Activated CD8-positive, alpha-beta memory T cell treated with anti-CD3 and anti-CD28 coated beads, Interleukin-2, amount 50 U/mL, for 48 hours (primary cell): Measurements from ENCODE around the gene RAI1.

Source experiments
- DNase-seq: peaks from one replicate; pipeline ENCODE4 v3.0.0-alpha.2; 2020

RAI1 gene

DNA sequence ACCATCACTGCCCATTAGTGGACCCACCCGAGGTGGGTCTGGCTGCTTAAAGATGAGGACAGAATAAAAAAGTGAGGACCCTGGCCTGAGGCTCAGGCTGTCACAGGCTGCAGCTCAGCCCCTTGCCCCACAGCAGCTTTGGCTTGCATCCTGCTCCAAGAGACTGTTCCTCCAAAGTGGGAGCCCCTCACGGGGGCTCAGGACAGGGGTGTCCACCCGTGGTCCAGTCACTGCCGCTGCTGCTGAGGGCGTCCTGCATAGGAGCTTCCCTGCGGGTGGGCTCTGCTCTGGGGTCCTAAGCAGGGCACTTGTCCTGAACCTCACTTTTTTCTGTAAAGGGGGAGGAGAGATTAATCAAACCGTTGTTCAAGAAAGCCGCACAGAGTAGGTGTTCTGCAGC, 107.7 kb downstream of the RAI1 start:
- DNase-seq = no peak

DNA sequence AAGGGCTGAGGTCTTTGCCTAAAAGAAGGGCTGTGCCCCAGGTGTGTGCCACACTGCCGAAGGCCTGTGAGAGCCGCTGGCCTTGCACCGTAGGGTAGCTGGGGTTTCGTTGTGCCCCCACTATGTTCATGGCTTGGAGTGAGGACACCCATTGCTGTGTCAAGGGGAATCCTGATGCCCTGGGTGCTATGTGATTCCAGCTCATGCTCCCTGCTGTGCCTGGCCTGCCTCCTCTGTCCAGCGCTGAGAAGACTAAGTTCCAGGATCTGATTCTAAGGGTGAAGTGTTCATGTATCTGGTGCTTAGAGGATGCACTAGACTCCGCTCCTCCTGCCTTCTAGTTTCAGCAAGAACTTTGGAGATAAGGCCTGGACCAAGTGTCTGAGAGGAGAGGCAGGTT, 108.2 kb downstream of the RAI1 start:
- no peak for DNase-seq

- DNase-seq = no peak
Observed at GRCh38 chr17:17789828-17790636, 108.8 kb downstream of the RAI1 start.

- DNase-seq = no peak
Observed at GRCh38 chr17:17790637-17791464, 109.6 kb downstream of the RAI1 start.

GRCh38 chr17:17792037-17792550, 110.8 kb downstream of the RAI1 start:
- DNase-seq = no peak

DNA sequence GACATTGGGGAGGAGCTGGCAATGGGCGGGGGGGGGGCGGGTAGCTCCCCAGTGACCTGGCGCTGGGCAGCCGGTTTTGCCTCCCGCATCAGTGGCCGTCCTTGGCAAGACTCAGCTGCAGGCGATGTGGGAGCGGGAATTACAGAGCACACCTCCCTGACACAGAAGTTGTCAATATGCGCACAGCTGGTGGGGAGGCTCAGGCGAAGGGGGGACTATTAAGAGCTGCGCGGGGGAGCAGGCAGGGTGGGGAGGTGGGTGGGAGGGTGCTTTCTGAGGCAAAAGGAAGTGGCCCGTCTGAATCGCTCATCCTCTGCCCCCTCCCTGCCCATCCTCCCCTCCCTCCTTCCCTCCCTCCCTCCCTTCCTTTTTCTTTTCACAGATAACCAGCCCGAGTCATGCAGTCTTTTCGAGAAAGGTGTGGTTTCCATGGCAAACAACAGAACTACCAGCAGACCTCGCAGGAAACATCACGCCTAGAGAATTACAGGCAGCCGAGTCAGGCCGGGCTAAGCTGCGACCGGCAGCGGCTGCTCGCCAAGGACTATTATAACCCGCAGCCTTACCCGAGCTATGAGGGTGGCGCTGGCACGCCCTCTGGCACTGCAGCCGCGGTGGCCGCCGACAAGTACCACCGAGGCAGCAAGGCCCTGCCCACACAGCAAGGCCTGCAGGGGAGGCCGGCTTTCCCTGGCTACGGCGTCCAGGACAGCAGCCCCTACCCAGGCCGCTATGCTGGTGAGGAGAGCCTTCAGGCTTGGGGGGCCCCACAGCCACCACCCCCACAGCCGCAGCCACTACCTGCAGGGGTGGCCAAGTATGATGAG, 111.5 kb downstream of the RAI1 start:
- DNase-seq = no peak

GRCh38 chr17:17793378-17794214, 112.3 kb downstream of the RAI1 start:
- no peak for DNase-seq

- DNase-seq = no peak
Observed at GRCh38 chr17:17794382-17794781, 113.1 kb downstream of the RAI1 start.

DNA sequence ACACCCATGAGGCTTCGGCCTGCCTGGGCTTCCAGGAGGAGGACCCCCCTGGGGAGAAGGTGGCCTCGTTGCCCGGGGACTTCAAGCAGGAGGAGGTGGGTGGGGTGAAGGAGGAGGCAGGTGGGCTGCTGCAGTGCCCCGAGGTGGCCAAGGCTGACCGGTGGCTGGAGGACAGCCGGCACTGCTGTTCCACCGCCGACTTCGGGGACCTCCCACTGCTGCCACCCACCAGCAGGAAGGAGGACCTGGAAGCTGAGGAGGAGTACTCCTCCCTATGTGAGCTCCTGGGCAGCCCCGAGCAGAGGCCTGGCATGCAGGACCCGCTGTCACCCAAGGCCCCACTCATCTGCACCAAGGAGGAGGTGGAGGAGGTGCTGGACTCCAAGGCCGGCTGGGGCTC, 114.0 kb downstream of the RAI1 start:
- no peak for DNase-seq

GRCh38 chr17:17795946-17796786, 114.9 kb downstream of the RAI1 start:
- no peak for DNase-seq

GRCh38 chr17:17796787-17797061, 115.5 kb downstream of the RAI1 start:
- no peak for DNase-seq

DNA sequence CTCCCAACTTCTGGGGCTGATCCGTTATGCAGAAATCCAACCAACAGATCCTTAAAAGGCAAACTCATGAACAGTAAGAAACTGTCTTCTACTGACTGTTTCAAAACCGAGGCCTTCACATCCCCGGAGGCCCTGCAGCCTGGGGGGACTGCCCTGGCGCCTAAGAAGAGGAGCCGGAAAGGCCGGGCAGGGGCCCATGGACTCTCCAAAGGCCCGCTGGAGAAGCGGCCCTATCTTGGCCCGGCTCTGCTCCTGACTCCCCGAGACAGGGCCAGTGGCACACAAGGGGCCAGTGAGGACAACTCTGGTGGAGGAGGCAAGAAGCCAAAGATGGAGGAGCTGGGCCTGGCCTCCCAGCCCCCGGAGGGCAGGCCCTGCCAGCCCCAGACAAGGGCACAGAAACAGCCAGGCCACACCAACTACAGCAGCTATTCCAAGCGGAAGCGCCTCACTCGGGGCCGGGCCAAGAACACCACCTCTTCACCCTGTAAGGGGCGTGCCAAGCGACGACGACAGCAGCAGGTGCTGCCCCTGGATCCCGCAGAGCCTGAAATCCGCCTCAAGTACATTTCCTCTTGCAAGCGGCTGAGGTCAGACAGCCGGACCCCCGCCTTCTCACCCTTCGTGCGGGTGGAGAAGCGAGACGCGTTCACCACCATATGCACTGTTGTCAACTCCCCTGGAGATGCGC, 116.0 kb downstream of the RAI1 start:
- DNase-seq = no peak

GRCh38 chr17:17798010-17798556, 116.8 kb downstream of the RAI1 start:
- no peak for DNase-seq

DNA sequence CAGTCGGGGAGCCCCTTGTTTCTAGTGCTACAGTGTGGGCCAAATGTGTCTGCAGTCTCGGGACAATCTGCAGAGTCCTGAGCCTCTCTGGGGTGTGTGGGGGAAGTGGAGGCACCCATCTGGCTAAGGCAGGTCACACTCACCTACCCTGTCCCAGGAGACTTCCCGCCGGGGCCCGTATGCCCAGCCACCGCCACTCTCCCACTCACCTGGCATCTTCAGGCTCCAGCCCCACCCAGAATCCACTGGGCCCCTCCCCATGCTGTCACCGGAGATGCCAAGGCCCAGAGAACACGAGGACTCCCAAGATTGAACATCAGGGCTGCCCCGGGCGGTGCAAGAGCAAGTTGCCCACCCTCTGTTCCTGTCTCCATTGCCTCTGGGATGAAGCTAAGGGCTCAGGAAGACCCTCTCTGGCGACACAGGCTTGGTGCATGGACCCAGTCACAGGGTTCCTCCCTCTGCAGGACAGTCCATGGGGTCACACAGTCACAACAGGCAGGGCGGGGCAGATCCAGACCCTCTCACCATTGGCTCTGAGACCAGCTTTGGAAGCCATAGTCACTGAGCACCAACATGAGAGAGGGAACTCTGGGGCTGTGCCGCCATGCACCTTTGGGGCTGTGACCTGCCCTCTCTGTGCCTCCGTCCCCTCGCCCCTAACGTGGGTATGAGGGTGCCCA, 117.5 kb downstream of the RAI1 start:
- no peak for DNase-seq

DNA sequence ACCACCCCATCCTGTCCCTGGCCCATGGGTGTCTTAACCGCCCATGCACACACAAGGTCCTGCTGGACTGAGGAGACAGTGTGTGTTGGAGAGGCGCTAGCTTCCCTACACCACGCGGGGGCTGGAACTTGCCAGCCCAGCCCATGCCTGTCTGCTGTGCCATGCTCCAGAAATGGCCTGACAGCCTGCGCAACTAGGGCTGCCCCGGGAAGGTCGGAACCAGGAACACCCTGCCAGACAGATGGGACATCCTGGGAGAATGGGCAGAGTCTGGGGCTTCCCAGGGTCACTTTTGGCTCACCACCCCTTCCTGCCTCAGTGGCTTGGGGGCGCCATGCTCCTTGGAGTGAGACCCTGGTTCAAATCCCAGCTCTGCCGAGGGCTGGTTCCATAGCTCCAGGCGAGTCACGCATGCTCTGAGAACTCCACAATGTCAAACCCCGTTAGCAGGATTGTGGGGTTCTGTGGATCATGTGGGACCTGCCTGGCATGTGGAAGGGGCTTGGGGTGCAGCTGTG, 119.3 kb downstream of the RAI1 start:
- no peak for DNase-seq

- no peak for DNase-seq
Observed at GRCh38 chr17:17801800-17802481, 120.7 kb downstream of the RAI1 start.

- DNase-seq = no peak
Observed at GRCh38 chr17:17804007-17804406, 122.7 kb downstream of the RAI1 start.

GRCh38 chr17:17805575-17805974, 124.3 kb downstream of the RAI1 start:
- no peak for DNase-seq

- DNase-seq = no peak
Observed at GRCh38 chr17:17806035-17806434, 124.8 kb downstream of the RAI1 start.
